ENCODE measurements around the gene EIF4E3.

DNA sequence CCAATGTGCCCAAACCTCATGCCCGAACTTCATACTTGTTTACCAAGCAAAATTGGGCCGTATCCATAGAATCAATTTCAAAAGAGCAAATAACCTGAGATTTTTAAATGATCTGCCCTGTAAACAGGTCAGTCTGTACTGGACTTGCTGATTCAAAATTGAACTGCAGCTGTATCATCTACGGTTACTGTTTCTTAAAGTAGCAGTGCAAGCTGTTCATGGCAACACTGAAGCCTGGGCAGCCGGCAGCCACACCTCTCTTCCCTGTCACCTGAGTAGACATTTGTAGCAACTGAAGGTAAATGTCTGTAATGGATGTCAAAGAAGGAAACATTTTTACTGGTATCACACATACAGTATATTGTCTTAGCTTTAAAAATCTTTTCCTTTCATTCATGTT is 10.6 kb downstream of the EIF4E3 start:
- TF ChIP-seq ZFP30 (CRISPR knock-in tag; IDR thresholded peaks at IDR 0.05) (no peak), GLIS3 (CRISPR knock-in tag; IDR thresholded peaks at IDR 0.05) (no peak), ZFP3 (CRISPR knock-in tag; IDR thresholded peaks at IDR 0.05) (no peak), RARB (CRISPR knock-in tag; IDR thresholded peaks at IDR 0.05) (no peak)
- TF ChIP-seq, protein P1, sequence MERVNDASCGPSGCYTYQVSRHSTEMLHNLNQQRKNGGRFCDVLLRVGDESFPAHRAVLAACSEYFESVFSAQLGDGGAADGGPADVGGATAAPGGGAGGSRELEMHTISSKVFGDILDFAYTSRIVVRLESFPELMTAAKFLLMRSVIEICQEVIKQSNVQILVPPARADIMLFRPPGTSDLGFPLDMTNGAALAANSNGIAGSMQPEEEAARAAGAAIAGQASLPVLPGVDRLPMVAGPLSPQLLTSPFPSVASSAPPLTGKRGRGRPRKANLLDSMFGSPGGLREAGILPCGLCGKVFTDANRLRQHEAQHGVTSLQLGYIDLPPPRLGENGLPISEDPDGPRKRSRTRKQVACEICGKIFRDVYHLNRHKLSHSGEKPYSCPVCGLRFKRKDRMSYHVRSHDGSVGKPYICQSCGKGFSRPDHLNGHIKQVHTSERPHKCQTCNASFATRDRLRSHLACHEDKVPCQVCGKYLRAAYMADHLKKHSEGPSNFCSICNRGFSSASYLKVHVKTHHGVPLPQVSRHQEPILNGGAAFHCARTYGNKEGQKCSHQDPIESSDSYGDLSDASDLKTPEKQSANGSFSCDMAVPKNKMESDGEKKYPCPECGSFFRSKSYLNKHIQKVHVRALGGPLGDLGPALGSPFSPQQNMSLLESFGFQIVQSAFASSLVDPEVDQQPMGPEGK (CRISPR knock-in tag; IDR thresholded peaks at IDR 0.05; ENCODE audit: borderline replicate concordance), result no peak
